Ascending aorta (tissue), 2 donors: ENCODE measurements around the gene TLN1. TPM values are rescaled to one million over a fixed set of nuclear protein-coding genes. Genes with fewer than 3 reads are reported as not detected.

Source experiments
- DNase-seq, 2 donors: peaks; one replicate each; pipeline ENCODE4 v3.0.0-alpha.2; 2019; ENCODE audit warnings: low spot score in 2 of 2
- H3K27ac ChIP-seq, 2 donors: fragments of 200-600 bp; sonication (generic); one replicate each; pipeline ENCODE4 v1.5.1; 2016 to 2017; ENCODE audit warnings: mild to moderate bottlenecking in 1 of 2
- H3K27me3 ChIP-seq: fragments of 200-600 bp; sonication (generic); one replicate; pipeline ENCODE4 v1.5.1; 2017
- H3K36me3 ChIP-seq, 2 donors: fragments of 200-600 bp; sonication (generic); one replicate each; pipeline ENCODE4 v1.5.1; 2016
- H3K4me1 ChIP-seq, 2 donors: fragments of 200-600 bp; sonication (generic); one replicate each; pipeline ENCODE4 v1.5.1; 2016 to 2017; ENCODE audit warnings: mild to moderate bottlenecking in 1 of 2
- H3K4me3 ChIP-seq, 2 donors: fragments of 200-600 bp; sonication (generic); one replicate each; pipeline ENCODE4 v1.5.1; 2016 to 2017; ENCODE audit warnings: mild to moderate bottlenecking in 1 of 2
- H3K9me3 ChIP-seq, 2 donors: fragments of 200-600 bp; sonication (generic); one replicate each; pipeline ENCODE4 v1.5.1; 2016
- intact Hi-C: fragments of 100-400 bp; cut with DNase I; formaldehyde crosslinking; loops from one replicate; pipeline ENCODE4 v1.15.1; 2023
- total RNA-seq: library from RNA; depleted of rRNA; stranded (reverse); fragments of >200 nt; gene quantifications from one replicate; pipeline ENCODE4 v1.1.0, GENCODE V29; 2016
- TF ChIP-seq, protein P1 (sequence below), 3 experiments: fragments of 200-600 bp in 2 of 3; fragments of 450-650 bp in 1 of 3; sonication (generic) in 2 of 3; IDR thresholded peaks; one replicate each; pipeline ENCODE4 v1.5.1; 2016 to 2019; ENCODE audit warnings: antibody characterized with exemption in 3 of 3, mild to moderate bottlenecking in 1 of 3, moderate library complexity in 1 of 3

The TLN1 gene
- total RNA-seq, 1 donor from 2014 or later: 735 TPM

DNA sequence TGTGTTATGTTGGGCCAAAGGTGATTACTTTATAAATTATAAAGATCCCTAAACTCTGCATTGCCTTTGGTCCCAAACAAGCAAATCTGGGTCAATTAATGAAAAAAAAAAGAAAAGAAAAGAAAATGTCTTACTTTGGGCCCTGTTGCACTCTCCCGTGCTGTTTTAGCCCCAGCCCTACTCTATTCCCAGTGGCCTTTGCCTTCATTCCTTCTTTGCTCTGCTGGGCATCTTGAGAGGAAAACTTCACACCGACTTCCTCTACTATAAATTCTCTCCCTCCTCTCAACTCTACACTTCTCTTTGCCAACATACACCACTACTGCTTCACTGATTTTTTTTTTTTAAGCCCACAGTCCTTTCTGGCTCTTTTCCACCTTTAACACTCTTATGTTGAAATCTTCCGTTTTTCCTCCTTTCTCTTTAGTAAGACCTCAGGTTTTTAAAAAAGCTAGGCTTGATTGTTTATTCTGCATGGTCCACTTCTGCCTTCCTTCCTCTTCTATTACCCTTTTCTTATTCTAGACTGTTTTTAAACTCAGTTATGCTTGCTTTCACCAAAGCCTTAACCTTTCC lies 26.6 kb upstream of the TLN1 start:
- Histone ChIP-seq H3K9me3 (no peaks in the 10 kb centered on the region), H3K27me3 (no peaks in the 10 kb centered on the region), H3K27ac (peak overlapping the region; percentile 98), H3K36me3 (peaks cover 6 to 11% of the 10 kb centered on the region in 2 donors), H3K4me3 (peak overlapping the region in 1 of 2 donors; percentile 71), H3K4me1 (peaks cover 5 to 31% of the 10 kb centered on the region in 2 donors)
- no peak for DNase-seq
- intact Hi-C loops: loop anchor here (5.0 kb wide), 1 partner anchor 69 kb away; the partner anchor contains the start of genes FAM221B and TMEM8B
- TF ChIP-seq, protein P1, sequence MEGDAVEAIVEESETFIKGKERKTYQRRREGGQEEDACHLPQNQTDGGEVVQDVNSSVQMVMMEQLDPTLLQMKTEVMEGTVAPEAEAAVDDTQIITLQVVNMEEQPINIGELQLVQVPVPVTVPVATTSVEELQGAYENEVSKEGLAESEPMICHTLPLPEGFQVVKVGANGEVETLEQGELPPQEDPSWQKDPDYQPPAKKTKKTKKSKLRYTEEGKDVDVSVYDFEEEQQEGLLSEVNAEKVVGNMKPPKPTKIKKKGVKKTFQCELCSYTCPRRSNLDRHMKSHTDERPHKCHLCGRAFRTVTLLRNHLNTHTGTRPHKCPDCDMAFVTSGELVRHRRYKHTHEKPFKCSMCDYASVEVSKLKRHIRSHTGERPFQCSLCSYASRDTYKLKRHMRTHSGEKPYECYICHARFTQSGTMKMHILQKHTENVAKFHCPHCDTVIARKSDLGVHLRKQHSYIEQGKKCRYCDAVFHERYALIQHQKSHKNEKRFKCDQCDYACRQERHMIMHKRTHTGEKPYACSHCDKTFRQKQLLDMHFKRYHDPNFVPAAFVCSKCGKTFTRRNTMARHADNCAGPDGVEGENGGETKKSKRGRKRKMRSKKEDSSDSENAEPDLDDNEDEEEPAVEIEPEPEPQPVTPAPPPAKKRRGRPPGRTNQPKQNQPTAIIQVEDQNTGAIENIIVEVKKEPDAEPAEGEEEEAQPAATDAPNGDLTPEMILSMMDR (IDR thresholded peaks at IDR 0.05): no peak

DNA sequence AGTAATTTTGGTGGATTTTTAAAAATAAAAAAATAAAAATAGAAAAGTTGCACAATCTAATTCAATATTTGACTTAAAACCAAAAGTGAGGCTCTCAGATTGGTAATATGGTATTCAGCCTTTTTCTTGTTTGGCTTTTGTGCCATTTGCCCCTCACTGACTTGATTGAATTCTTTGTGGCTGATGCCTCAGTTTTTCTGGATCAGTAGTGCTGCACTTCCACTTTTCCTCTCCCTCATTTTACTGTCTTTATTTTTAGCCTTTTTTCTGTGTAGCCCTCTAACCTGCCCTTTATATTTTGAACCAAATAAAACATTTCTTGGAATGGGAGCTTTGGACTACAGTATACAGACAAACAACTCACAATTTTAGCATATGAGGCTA lies 25.9 kb upstream of the TLN1 start:
- H3K4me3 ChIP-seq: peak overlapping the region in 1 of 2 donors; percentile 71
- DNase-seq: no peak
- H3K27me3 ChIP-seq: no peaks in the 10 kb centered on the region
- H3K4me1 ChIP-seq: peaks cover 5 to 31% of the 10 kb centered on the region in 2 donors
- H3K36me3 ChIP-seq: peaks cover 11 to 18% of the 10 kb centered on the region in 2 donors
- H3K9me3 ChIP-seq: no peaks in the 10 kb centered on the region
- TF ChIP-seq, protein P1 (IDR thresholded peaks at IDR 0.05): no peak
- intact Hi-C loops: loop anchor here (2.0 to 5.0 kb wide), 3 partner anchors 25 to 69 kb away; partner anchors contain the start of genes CREB3, FAM221B, HINT2 and TLN1
- H3K27ac ChIP-seq: peak overlapping the region; percentile 98

DNA sequence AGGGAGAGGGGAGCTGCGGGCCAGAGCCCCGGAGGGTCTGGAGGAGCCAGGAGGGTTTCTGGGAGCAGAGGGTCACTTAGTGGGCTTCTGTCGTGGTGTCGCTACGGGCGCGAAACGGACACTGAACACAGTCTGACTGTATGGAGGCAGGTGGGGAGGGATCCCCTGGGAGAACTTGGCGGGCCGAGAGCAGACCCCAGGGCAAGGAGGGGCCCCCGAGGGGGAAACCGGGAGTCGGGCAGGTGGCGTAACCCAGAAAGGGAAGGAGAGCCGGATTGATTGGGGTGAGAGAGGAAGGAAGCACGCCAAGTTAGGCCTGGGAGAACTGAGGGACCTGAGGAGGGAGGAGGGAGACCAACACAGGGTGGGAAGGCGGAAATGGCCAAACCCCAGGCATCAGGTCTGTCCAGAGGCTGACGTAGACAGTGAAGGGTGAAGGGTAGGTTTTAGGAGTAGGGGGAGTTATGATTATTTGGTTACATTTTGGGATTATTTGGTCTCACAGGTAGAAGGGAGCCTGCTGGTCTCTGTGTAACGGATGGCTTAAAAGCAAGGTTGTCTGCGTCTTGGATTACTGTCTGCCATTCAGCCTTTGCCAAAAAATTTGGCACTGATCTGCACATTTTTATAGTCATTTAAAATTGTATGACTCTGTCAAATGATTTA lies 25.4 kb upstream of the TLN1 start:
- Histone ChIP-seq H3K27ac (peak overlapping the region; percentile 98), H3K4me1 (peaks cover 5 to 31% of the 10 kb centered on the region in 2 donors), H3K4me3 (peak overlapping the region; percentile 63 to 71), H3K36me3 (peaks cover 15 to 23% of the 10 kb centered on the region in 2 donors), H3K9me3 (no peaks in the 10 kb centered on the region), H3K27me3 (no peaks in the 10 kb centered on the region)
- TF ChIP-seq, protein P1 (IDR thresholded peaks at IDR 0.05): no peak
- intact Hi-C loops: loop anchor here (2.0 to 5.0 kb wide), 3 partner anchors 25 to 70 kb away; partner anchors contain the start of genes CREB3, FAM221B, HINT2 and TLN1
- peak in 1 of 2 donors; percentile 77 for DNase-seq

DNA sequence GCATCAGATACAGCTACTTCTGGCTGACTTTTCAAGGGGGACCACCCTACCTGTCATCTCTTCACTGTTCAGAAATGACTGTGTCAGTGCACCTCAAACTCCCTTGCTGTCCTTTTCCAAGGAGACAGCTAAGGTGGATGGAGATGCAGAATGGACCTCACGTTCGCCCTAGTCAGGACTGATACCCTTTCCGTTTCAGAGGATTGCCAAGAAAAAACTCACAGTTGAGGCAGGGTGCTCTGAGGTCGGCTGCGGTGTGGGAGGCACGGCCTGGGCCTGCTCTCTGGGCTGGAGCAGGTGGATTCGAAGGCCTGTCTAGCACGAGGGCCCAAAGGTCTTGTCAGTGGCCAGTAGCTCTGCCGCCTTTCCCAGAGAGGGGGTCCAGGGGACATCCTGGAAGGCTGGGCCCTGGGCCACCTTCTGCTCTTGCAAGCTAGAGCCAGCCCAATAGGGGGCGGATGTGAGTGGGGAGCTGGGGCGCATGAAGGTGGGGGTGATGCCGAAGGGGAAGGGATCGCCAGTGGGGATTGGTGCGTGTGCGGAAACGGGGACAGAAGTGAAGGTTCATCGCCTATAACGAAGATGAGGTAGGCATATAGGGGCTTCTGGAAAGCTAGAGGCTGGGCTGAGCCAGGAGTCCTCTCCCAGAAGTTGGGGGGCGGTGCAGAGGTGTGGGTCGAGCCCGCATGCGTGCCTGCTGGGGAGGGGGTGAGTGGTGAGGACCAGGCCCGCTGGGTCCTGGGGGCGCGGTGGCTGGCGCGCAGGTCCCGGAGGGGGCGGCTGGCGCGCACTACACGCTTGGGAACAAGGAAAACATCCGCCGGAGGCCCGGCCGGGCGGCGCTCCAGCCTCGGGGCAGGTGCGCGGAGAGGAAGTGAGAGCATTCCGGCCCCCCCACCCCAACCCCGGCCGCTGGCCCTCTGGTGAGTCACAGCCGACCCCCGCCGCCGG lies 24.6 kb upstream of the TLN1 start:
- intact Hi-C loops: loop anchor here (2.0 to 5.0 kb wide), 3 partner anchors 24 to 71 kb away; partner anchors contain the start of genes CREB3, FAM221B, HINT2 and TLN1
- no peaks in the 10 kb centered on the region for H3K9me3 ChIP-seq
- H3K27ac ChIP-seq: peak overlapping the region; percentile 98
- peaks cover 5 to 31% of the 10 kb centered on the region in 2 donors for H3K4me1 ChIP-seq
- DNase-seq: peak; percentile 47 to 86
- H3K36me3 ChIP-seq: peaks cover 23 to 31% of the 10 kb centered on the region in 2 donors
- no peaks in the 10 kb centered on the region for H3K27me3 ChIP-seq
- H3K4me3 ChIP-seq: peak overlapping the region; percentile 63 to 71
- TF ChIP-seq, protein P1 (IDR thresholded peaks at IDR 0.05): peak; percentile 38 to 74 (median 70)

DNA sequence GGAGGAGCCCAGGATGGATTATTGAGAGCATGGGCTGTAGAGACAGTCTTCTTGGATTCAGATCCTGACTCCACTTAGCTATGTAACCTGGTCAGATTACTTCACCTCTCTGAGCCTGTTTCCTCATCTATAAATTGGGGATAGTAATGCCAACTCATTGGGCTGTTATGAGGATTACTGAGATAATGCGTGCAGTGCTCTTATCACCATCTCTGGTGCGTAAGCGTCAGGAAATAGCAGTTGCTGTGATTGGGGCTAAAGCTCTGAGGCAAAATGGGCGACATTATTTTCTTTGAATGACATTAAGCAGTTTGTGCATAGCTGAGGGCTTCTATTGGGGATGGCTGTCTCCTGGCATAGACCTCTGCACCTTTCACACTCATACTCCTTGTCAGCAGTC lies 23.1 kb upstream of the TLN1 start:
- no peak for DNase-seq
- TF ChIP-seq, protein P1 (IDR thresholded peaks at IDR 0.05): no peak
- Histone ChIP-seq H3K9me3 (no peaks in the 10 kb centered on the region), H3K27ac (no peak overlapping the region), H3K27me3 (no peaks in the 10 kb centered on the region), H3K4me3 (no peak overlapping the region), H3K4me1 (peaks cover 5 to 26% of the 10 kb centered on the region in 2 donors), H3K36me3 (peaks cover 29 to 41% of the 10 kb centered on the region in 2 donors)
- intact Hi-C loops: loop anchor here (5.0 kb wide), 1 partner anchor 72 kb away; the partner anchor contains the start of genes FAM221B and TMEM8B
